IMR-90 (cell line): Measurements from ENCODE around the gene TMIGD1. TPM values are rescaled to one million over a fixed set of nuclear protein-coding genes. Genes with fewer than 3 reads are reported as not detected.

Source experiments
- ATAC-seq: fragments of 200-7000 bp; cut with Tn5 transposase; 2 replicates; pipeline ENCODE4 v1.9.1; 2020; ENCODE audit warnings: low read depth, mild to moderate bottlenecking, moderate library complexity
- BruUV-seq: library from RNA; stranded (reverse); fragments of 400-500 nt; replicated peaks from 2 replicates; lab custom pipeline; 2021; lab: Mats Ljungman, UMichigan
- CTCF ChIA-PET: fragments of 300-600 bp; formaldehyde crosslinking; extraction: SDS; loops from one replicate; lab custom pipeline; 2021; ENCODE audit warnings: antibody characterized with exemption; lab: Yijun Ruan, JAX
- POLR2A ChIA-PET: fragments of 300-600 bp; sonication (Branson Sonifier 250); formaldehyde crosslinking; loops from one replicate; lab custom pipeline; 2022; ENCODE audit warnings: antibody characterized with exemption; ENCODE audit not compliant: unreplicated experiment; lab: Charles Lee
- DNase-seq: peaks from one replicate; pipeline ENCODE4 v3.0.0; 2013
- H2AFZ ChIP-seq: replicated peaks from 2 replicates; pipeline ENCODE3; 2013; ENCODE audit warnings: low read length, mild to moderate bottlenecking; ENCODE audit not compliant: poor library complexity
- H2AK5ac ChIP-seq: 2 replicates; pipeline ENCODE4 v1.6.1; 2013; ENCODE audit warnings: low read depth, low read length, inconsistent platforms
- H2AK9ac ChIP-seq: replicated peaks from 2 replicates; pipeline ENCODE3; 2013; ENCODE audit warnings: mild to moderate bottlenecking, low read depth, low read length, moderate library complexity; ENCODE audit not compliant: poor library complexity
- H2BK120ac ChIP-seq: 2 replicates; pipeline ENCODE4 v1.6.1; 2013; ENCODE audit warnings: low read depth, low read length, inconsistent platforms
- H2BK15ac ChIP-seq: 3 replicates; pipeline ENCODE4 v1.6.1; 2013; ENCODE audit warnings: low read depth, low read length, inconsistent platforms
- H2BK20ac ChIP-seq: 2 replicates; pipeline ENCODE4 v1.6.1; 2013; ENCODE audit warnings: low read depth, mild to moderate bottlenecking, inconsistent platforms, low read length, moderate library complexity
- H2BK5ac ChIP-seq: 2 replicates; pipeline ENCODE4 v1.6.1; 2013; ENCODE audit warnings: mild to moderate bottlenecking, low read depth, low read length, inconsistent platforms; ENCODE audit not compliant: poor library complexity, severe bottlenecking
- H3K14ac ChIP-seq: replicated peaks from 2 replicates; pipeline ENCODE4 v1.6.1; 2013; ENCODE audit warnings: low read depth, low read length, inconsistent platforms
- H3K18ac ChIP-seq: 2 replicates; pipeline ENCODE4 v1.6.1; 2013; ENCODE audit warnings: low read depth, low read length, control low read depth
- H3K23ac ChIP-seq: 2 replicates; pipeline ENCODE4 v1.6.1; 2013; ENCODE audit warnings: low read depth, low read length, inconsistent platforms
- H3K27ac ChIP-seq: 2 replicates; pipeline ENCODE4 v1.5.1; 2013; ENCODE audit warnings: mild to moderate bottlenecking, control low read depth, low read length; ENCODE audit not compliant: insufficient read depth
- H3K27me3 ChIP-seq: 2 replicates; pipeline ENCODE4 v1.6.1; 2013; ENCODE audit warnings: low read length; ENCODE audit not compliant: control insufficient read depth, insufficient read depth
- H3K36me3 ChIP-seq: 2 replicates; pipeline ENCODE4 v1.6.1; 2013; ENCODE audit warnings: low read length, mixed read lengths; ENCODE audit not compliant: control insufficient read depth, insufficient read depth
- H3K4ac ChIP-seq: 2 replicates; pipeline ENCODE4 v1.6.1; 2013; ENCODE audit warnings: low read depth, low read length, inconsistent platforms
- H3K4me1 ChIP-seq: 2 replicates; pipeline ENCODE4 v1.6.1; 2013; ENCODE audit warnings: low read length, mixed read lengths; ENCODE audit not compliant: control insufficient read depth, insufficient read depth
- H3K4me2 ChIP-seq: 2 replicates; pipeline ENCODE4 v1.6.1; 2013; ENCODE audit warnings: low read depth, mild to moderate bottlenecking, control low read depth, low read length, moderate library complexity
- H3K4me3 ChIP-seq: 2 replicates; pipeline ENCODE4 v1.5.1; 2013; ENCODE audit warnings: low read depth, mild to moderate bottlenecking, control low read depth, low read length, moderate library complexity; ENCODE audit not compliant: insufficient read depth
- H3K56ac ChIP-seq: 2 replicates; pipeline ENCODE4 v1.6.1; 2013; ENCODE audit warnings: low read length, inconsistent platforms; ENCODE audit not compliant: insufficient read depth; ENCODE audit errors: extremely low read depth
- H3K79me1 ChIP-seq, 2 experiments: 2 replicates each; pipeline ENCODE4 v1.6.1; 2013; ENCODE audit warnings: low read length in 2 of 2, inconsistent platforms in 1 of 2, low read depth in 1 of 2
- H3K9ac ChIP-seq: 2 replicates; pipeline ENCODE4 v1.6.1; 2013; ENCODE audit warnings: low read depth, low read length, control low read depth
- H3K9me1 ChIP-seq: 2 replicates; pipeline ENCODE4 v1.6.1; 2013; ENCODE audit warnings: low read length, inconsistent platforms; ENCODE audit not compliant: insufficient read depth
- H3K9me3 ChIP-seq: 2 replicates; pipeline ENCODE4 v1.6.1; 2013; ENCODE audit warnings: low read length; ENCODE audit not compliant: control insufficient read depth, insufficient read depth
- H4K20me1 ChIP-seq: 2 replicates; pipeline ENCODE4 v1.6.1; 2013; ENCODE audit warnings: low read length, inconsistent platforms; ENCODE audit not compliant: insufficient read depth
- H4K5ac ChIP-seq: 2 replicates; pipeline ENCODE4 v1.6.1; 2013; ENCODE audit warnings: mild to moderate bottlenecking, low read depth, low read length, control low read depth
- H4K8ac ChIP-seq, 2 experiments: 2 replicates each; pipeline ENCODE4 v1.6.1; 2013; ENCODE audit warnings: low read depth in 2 of 2, low read length in 2 of 2, control low read depth in 1 of 2, inconsistent platforms in 1 of 2
- H4K91ac ChIP-seq: 2 replicates; pipeline ENCODE4 v1.6.1; 2013; ENCODE audit warnings: low read depth, low read length, inconsistent platforms; ENCODE audit not compliant: insufficient read depth
- CTCF ChIP-seq: conservative IDR thresholded peaks from 2 replicates; pipeline ENCODE4 v1.5.1; 2012; ENCODE audit warnings: mild to moderate bottlenecking, low read depth, low read length, improper control_type of control experiment
- POLR2A ChIP-seq: IDR thresholded peaks from 2 replicates; pipeline ENCODE4 v1.6.1; 2012; ENCODE audit warnings: mild to moderate bottlenecking, low read depth, low read length
- RAD21 ChIP-seq: IDR thresholded peaks from 2 replicates; pipeline ENCODE4 v1.6.1; 2012; ENCODE audit warnings: low read length, improper control_type of control experiment
- SMC3 ChIP-seq: fragments of 150-350 bp; IDR thresholded peaks from 2 replicates; pipeline ENCODE4 v1.6.1; 2016; ENCODE audit warnings: low read depth, mild to moderate bottlenecking, antibody characterized with exemption, low read length, moderate library complexity
- dilution Hi-C: fragments of 300-500 bp; cut with HindIII; formaldehyde crosslinking; loops from one replicate; pipeline ENCODE4 v1.14.3; 2018; ENCODE audit warnings: low sequenced_read_pairs; ENCODE audit not compliant: unreplicated experiment
- in situ Hi-C: fragments of 300-500 bp; cut with MboI; formaldehyde crosslinking; loops from 3 replicates; pipeline ENCODE4 v1.14.3; 2019; ENCODE audit warnings: low sequenced_read_pairs, inconsistent platforms, mixed read lengths
- intact Hi-C: fragments of 100-400 bp; cut with micrococcal nuclease; formaldehyde crosslinking; loops from 2 replicates; pipeline ENCODE4 v1.10.0; 2022
- polyA plus RNA-seq, 3 experiments: library from polyadenylated mRNA; depleted of rRNA; stranded (reverse); fragments of >200 nt; gene quantifications; 2 replicates each; pipeline ENCODE4 v1.2.3, GENCODE V29; 2012; ENCODE audit warnings: low replicate concordance in 1 of 3
- total RNA-seq: library from RNA; depleted of rRNA; stranded (reverse); fragments of >200 nt; gene quantifications from 2 replicates; pipeline ENCODE4 v1.2.3, GENCODE V29; 2012

The TMIGD1 gene
- total and polyA plus RNA-seq, 2 of the 4 experiments (the other 2 are of a cell fraction) = not detected

DNA sequence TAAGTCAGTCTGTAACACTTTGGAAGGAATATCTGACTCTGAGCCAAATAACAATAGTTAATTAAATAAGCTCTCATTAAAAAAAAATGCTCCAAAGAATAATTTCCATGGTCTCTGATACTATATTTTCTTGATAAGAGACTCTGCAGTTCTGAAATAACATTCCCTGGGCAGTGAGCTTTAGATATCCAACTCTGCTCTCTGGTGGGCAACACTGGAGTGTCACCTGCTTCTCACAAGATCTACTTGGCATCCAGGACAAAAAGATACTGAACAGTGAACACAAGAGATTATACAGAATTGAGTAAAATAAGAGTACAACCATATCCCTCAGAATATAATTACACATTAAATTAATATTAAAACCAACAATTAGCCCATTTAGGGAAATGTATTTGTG lies 55.8 kb downstream of the TMIGD1 start:
- H3K23ac ChIP-seq = no peak overlapping the region
- H3K9me3 ChIP-seq = no peaks in the 10 kb centered on the region
- no TSS peak for BruUV-seq
- dilution Hi-C loops (no loop called here), intact Hi-C loops (loop anchor here (1.0 kb wide), 2 partner anchors 153 to 174 kb away; no protein-coding TSS in a partner anchor), in situ Hi-C loops (no loop called here)
- H3K27me3 ChIP-seq = no peaks in the 10 kb centered on the region
- H4K5ac ChIP-seq = no peak overlapping the region
- no peak overlapping the region for H2AFZ ChIP-seq
- H3K4me1 ChIP-seq = no peaks in the 10 kb centered on the region; the same call in 1 of the 2 replicates
- H3K18ac ChIP-seq = no peak overlapping the region
- H3K36me3 ChIP-seq = peaks cover 23% of the 10 kb centered on the region
- no peak overlapping the region for H2BK120ac ChIP-seq
- no peak overlapping the region for H3K4ac ChIP-seq
- H3K4me2 ChIP-seq = no peak overlapping the region
- no peak overlapping the region for H2BK20ac ChIP-seq
- ATAC-seq (peak; percentile 61; the same call in 1 of the 2 replicates), DNase-seq (peak; percentile 69)
- TF ChIP-seq CTCF (peak; percentile 59), POLR2A (no peak), RAD21 (peak; percentile 69), SMC3 (peak; percentile 87)
- no peak overlapping the region for H2BK5ac ChIP-seq
- no peak overlapping the region for H2AK9ac ChIP-seq
- H4K20me1 ChIP-seq = no peaks in the 10 kb centered on the region
- H4K8ac ChIP-seq = no peak overlapping the region
- CTCF ChIA-PET = interaction anchor here (1.1 kb wide), 1 partner anchor 153 kb away, joined by 4 read pairs; no protein-coding TSS in a partner anchor
- H3K9ac ChIP-seq = no peak overlapping the region
- H3K56ac ChIP-seq = no peak overlapping the region
- no peak overlapping the region for H3K14ac ChIP-seq
- H4K91ac ChIP-seq = no peak overlapping the region
- POLR2A ChIA-PET = no interaction called here
- H2AK5ac ChIP-seq = no peak overlapping the region
- H3K79me1 ChIP-seq = peaks cover 0 to 3% of the 10 kb centered on the region in 2 experiments; a peak in 1 of 4 replicates
- no peaks in the 10 kb centered on the region for H3K9me1 ChIP-seq
- H2BK15ac ChIP-seq = no peak overlapping the region
- no peak overlapping the region for H3K4me3 ChIP-seq
- no peak overlapping the region for H3K27ac ChIP-seq
